GM23338 (cell line): ENCODE results near the gene EZR. TPM values are rescaled to one million over a fixed set of nuclear protein-coding genes. Genes with fewer than 3 reads are reported as not detected.

Experiments used
- ATAC-seq: fragments of 200-7000 bp; cut with Tn5 transposase; 3 replicates; pipeline ENCODE4 v1.9.1; 2020
- DNase-seq: peaks from one replicate; pipeline ENCODE4 v3.0.0-alpha.2; 2015; ENCODE audit warnings: low spot score
- H2AFZ ChIP-seq: fragments of 200-600 bp; sonication (generic); 2 replicates; pipeline ENCODE4 v1.8.0; 2016; ENCODE audit warnings: antibody characterized with exemption, mild to moderate bottlenecking, moderate library complexity
- H3F3A ChIP-seq: fragments of 200-600 bp; sonication (generic); replicated peaks from 2 replicates; pipeline ENCODE4 v1.8.0; 2017; ENCODE audit warnings: antibody characterized with exemption, mixed run types, low read depth
- H3K27ac ChIP-seq: fragments of 200-600 bp; sonication (generic); 2 replicates; pipeline ENCODE4 v1.6.1; 2016; ENCODE audit warnings: low read depth
- H3K27me3 ChIP-seq: fragments of 200-600 bp; sonication (generic); 2 replicates; pipeline ENCODE4 v1.8.0; 2016; ENCODE audit warnings: mild to moderate bottlenecking, mixed run types, moderate library complexity; ENCODE audit not compliant: insufficient read depth
- H3K36me3 ChIP-seq: fragments of 200-600 bp; sonication (generic); 2 replicates; pipeline ENCODE4 v1.8.0; 2016; ENCODE audit warnings: mild to moderate bottlenecking; ENCODE audit not compliant: insufficient read depth
- H3K4me1 ChIP-seq: fragments of 200-600 bp; sonication (generic); 2 replicates; pipeline ENCODE4 v1.8.0; 2016; ENCODE audit warnings: mild to moderate bottlenecking, moderate library complexity; ENCODE audit not compliant: insufficient read depth
- H3K4me2 ChIP-seq: fragments of 200-600 bp; sonication (generic); 2 replicates; pipeline ENCODE4 v1.7.1; 2017; ENCODE audit warnings: mixed run types
- H3K4me3 ChIP-seq: fragments of 200-600 bp; sonication (generic); 2 replicates; pipeline ENCODE4 v1.6.1; 2016; ENCODE audit warnings: mixed run types
- H3K79me2 ChIP-seq: fragments of 200-600 bp; sonication (generic); replicated peaks from 2 replicates; pipeline ENCODE4 v1.8.0; 2017; ENCODE audit warnings: mild to moderate bottlenecking; ENCODE audit not compliant: insufficient read depth
- H3K9me2 ChIP-seq: fragments of 200-600 bp; sonication (generic); 2 replicates; pipeline ENCODE4 v1.8.0; 2017; ENCODE audit not compliant: insufficient read depth
- H4K20me1 ChIP-seq: fragments of 200-600 bp; sonication (generic); replicated peaks from 2 replicates; pipeline ENCODE4 v1.8.0; 2017; ENCODE audit warnings: mild to moderate bottlenecking; ENCODE audit not compliant: insufficient read depth
- H3K27ac Mint-ChIP-seq: 2 replicates; pipeline ENCODE4 v1.8.0; 2020; ENCODE audit warnings: inconsistent platforms, mild to moderate bottlenecking, moderate library complexity, mixed read lengths
- H3K27me3 Mint-ChIP-seq: 3 replicates; pipeline ENCODE4 v1.8.0; 2022; ENCODE audit warnings: low read depth, mild to moderate bottlenecking, moderate library complexity, mixed read lengths, inconsistent platforms; ENCODE audit not compliant: insufficient read depth, poor library complexity
- H3K36me3 Mint-ChIP-seq: 3 replicates; pipeline ENCODE4 v1.8.0; 2021; ENCODE audit warnings: low read depth, mild to moderate bottlenecking, inconsistent platforms, moderate library complexity, mixed read lengths
- H3K4me1 Mint-ChIP-seq: 3 replicates; pipeline ENCODE4 v1.8.0; 2020; ENCODE audit warnings: mild to moderate bottlenecking, inconsistent platforms, mixed read lengths
- H3K4me3 Mint-ChIP-seq: 3 replicates; pipeline ENCODE4 v1.8.0; 2021; ENCODE audit warnings: moderate library complexity, mild to moderate bottlenecking, inconsistent platforms, mixed read lengths
- H3K9me3 Mint-ChIP-seq: 3 replicates; pipeline ENCODE4 v1.8.0; 2020; ENCODE audit warnings: moderate library complexity, mild to moderate bottlenecking, inconsistent platforms, mixed read lengths
- CREB1 ChIP-seq: fragments of 250-450 bp; sonication (Bioruptor Pico); IDR thresholded peaks from 2 replicates; pipeline ENCODE4 v1.5.0; 2020; ENCODE audit warnings: low read depth, mild to moderate bottlenecking, moderate library complexity
- EZH2 ChIP-seq: fragments of 200-600 bp; sonication (generic); IDR thresholded peaks from one replicate; pipeline ENCODE4 v1.8.0; 2017; ENCODE audit warnings: antibody characterized with exemption, mild to moderate bottlenecking, low read depth; ENCODE audit not compliant: unreplicated experiment
- EZH2phosphoT487 ChIP-seq: fragments of 200-600 bp; sonication (generic); IDR thresholded peaks from one replicate; pipeline ENCODE4 v1.8.1; 2018; ENCODE audit warnings: antibody characterized with exemption; ENCODE audit not compliant: unreplicated experiment
- JUNB ChIP-seq: IDR thresholded peaks from one replicate; pipeline ENCODE4 v1.6.1; 2016; ENCODE audit warnings: antibody characterized with exemption; ENCODE audit not compliant: unreplicated experiment
- NANOG ChIP-seq: IDR thresholded peaks from 2 replicates; pipeline ENCODE4 v1.6.1; 2016; ENCODE audit warnings: antibody characterized with exemption, borderline replicate concordance
- POLR2AphosphoS5 ChIP-seq: IDR thresholded peaks from 2 replicates; pipeline ENCODE4 v1.6.1; 2016; ENCODE audit warnings: antibody characterized with exemption, low read depth
- STAT1 ChIP-seq: IDR thresholded peaks from one replicate; pipeline ENCODE4 v1.6.1; 2016; ENCODE audit warnings: antibody characterized with exemption; ENCODE audit not compliant: unreplicated experiment
- ZNF114 ChIP-seq: fragments of 250-450 bp; sonication (Bioruptor Pico); IDR thresholded peaks from 2 replicates; pipeline ENCODE4 v1.5.0; 2020; ENCODE audit warnings: mild to moderate bottlenecking, moderate library complexity
- ZNF331 ChIP-seq: fragments of 250-450 bp; sonication (Bioruptor Pico); IDR thresholded peaks from 2 replicates; pipeline ENCODE4 v1.5.0; 2020; ENCODE audit warnings: low read depth, mild to moderate bottlenecking, moderate library complexity
- polyA plus RNA-seq: library from polyadenylated mRNA; unstranded; fragments of >200 nt; fragmentation: Nextera tagmentation; extraction: Ambion mirVana; gene quantifications from 2 replicates; pipeline ENCODE4 v1.2.1, GENCODE V29; 2016
- total RNA-seq: library from RNA; depleted of rRNA; stranded (reverse); fragments of >200 nt; shearing (Covaris generic); gene quantifications from 2 replicates; pipeline ENCODE4 v1.2.3, GENCODE V29; 2014
- TF ChIP-seq, protein P1 (sequence below): IDR thresholded peaks from 2 replicates; pipeline ENCODE4 v1.6.1; 2016; ENCODE audit warnings: antibody characterized with exemption
- TF ChIP-seq, protein P2 (sequence below), 2 experiments: fragments of 200-600 bp in 1 of 2; sonication (generic) in 1 of 2; conservative IDR thresholded peaks; 2 replicates each; pipeline versions ENCODE4 v1.5.1 to v1.6.1; 2016 to 2017; ENCODE audit warnings: antibody characterized with exemption in 2 of 2, low read depth in 2 of 2, mild to moderate bottlenecking in 2 of 2, moderate library complexity in 1 of 2
- TF ChIP-seq, protein P3 (sequence below): fragments of 250-450 bp; sonication (Bioruptor Pico); IDR thresholded peaks from 2 replicates; pipeline ENCODE4 v1.5.0; 2020; ENCODE audit warnings: mild to moderate bottlenecking, moderate library complexity
- TF ChIP-seq, protein P4 (sequence below): IDR thresholded peaks from one replicate; pipeline ENCODE4 v1.6.1; 2018; ENCODE audit warnings: antibody characterized with exemption; ENCODE audit not compliant: unreplicated experiment

EZR gene
- total and polyA plus RNA-seq, 2 experiments from 2014 or later: 199 to 208 TPM

DNA sequence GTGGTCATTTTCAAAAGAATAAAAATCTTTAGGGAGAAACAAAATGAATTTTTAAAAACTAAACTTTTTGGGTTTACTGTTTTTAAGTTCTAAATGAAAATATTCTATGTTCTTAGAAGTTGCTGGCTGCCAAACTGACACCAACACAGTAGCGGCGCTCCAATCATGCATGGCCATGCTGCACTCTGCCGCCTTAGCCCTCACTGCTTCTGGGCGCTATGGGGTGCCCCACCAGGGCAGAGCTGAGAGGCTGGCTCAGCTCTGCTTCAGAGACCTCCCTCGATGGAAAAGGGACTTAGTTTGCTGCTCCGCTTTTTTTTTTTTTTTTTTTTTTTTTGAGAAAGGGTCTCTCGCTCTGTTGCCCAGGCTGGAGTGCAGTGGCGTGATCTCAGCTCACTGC, 20.9 kb downstream of the EZR start:
- no peak overlapping the region for H3K4me2 ChIP-seq
- H4K20me1 ChIP-seq: peaks cover 85% of the 10 kb centered on the region
- no peak overlapping the region for H3K27ac Mint-ChIP-seq

More for the DNA sequence above, 20.9 kb downstream of the EZR start:
- H3K79me2 ChIP-seq: peaks cover 100% of the 10 kb centered on the region
- ATAC-seq: 0 out of 3 replicates have a peak, but pooled peaks have one; percentile 15
- Mint-ChIP-seq H3K36me3 (peaks cover 31% of the 10 kb centered on the region; the same call in 2 of the 3 replicates), H3K4me3 (no peak overlapping the region), H3K27me3 (peaks cover 19% of the 10 kb centered on the region), H3K4me1 (peaks cover 74% of the 10 kb centered on the region), H3K9me3 (no peaks in the 10 kb centered on the region)
- TF ChIP-seq NANOG (no peak), JUNB (no peak), POLR2AphosphoS5 (no peak), EZH2phosphoT487 (no peak), STAT1 (no peak), CREB1 (CRISPR knock-in tag) (no peak), ZNF114 (no peak), ZNF331 (no peak), EZH2 (no peak)
- TF ChIP-seq, protein P1, sequence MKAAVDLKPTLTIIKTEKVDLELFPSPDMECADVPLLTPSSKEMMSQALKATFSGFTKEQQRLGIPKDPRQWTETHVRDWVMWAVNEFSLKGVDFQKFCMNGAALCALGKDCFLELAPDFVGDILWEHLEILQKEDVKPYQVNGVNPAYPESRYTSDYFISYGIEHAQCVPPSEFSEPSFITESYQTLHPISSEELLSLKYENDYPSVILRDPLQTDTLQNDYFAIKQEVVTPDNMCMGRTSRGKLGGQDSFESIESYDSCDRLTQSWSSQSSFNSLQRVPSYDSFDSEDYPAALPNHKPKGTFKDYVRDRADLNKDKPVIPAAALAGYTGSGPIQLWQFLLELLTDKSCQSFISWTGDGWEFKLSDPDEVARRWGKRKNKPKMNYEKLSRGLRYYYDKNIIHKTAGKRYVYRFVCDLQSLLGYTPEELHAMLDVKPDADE: no peak
- TF ChIP-seq, protein P2, sequence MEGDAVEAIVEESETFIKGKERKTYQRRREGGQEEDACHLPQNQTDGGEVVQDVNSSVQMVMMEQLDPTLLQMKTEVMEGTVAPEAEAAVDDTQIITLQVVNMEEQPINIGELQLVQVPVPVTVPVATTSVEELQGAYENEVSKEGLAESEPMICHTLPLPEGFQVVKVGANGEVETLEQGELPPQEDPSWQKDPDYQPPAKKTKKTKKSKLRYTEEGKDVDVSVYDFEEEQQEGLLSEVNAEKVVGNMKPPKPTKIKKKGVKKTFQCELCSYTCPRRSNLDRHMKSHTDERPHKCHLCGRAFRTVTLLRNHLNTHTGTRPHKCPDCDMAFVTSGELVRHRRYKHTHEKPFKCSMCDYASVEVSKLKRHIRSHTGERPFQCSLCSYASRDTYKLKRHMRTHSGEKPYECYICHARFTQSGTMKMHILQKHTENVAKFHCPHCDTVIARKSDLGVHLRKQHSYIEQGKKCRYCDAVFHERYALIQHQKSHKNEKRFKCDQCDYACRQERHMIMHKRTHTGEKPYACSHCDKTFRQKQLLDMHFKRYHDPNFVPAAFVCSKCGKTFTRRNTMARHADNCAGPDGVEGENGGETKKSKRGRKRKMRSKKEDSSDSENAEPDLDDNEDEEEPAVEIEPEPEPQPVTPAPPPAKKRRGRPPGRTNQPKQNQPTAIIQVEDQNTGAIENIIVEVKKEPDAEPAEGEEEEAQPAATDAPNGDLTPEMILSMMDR (conservative IDR thresholded peaks at IDR 0.05; ENCODE audit: low read depth in 2 of 2): no peak
- TF ChIP-seq, protein P3, sequence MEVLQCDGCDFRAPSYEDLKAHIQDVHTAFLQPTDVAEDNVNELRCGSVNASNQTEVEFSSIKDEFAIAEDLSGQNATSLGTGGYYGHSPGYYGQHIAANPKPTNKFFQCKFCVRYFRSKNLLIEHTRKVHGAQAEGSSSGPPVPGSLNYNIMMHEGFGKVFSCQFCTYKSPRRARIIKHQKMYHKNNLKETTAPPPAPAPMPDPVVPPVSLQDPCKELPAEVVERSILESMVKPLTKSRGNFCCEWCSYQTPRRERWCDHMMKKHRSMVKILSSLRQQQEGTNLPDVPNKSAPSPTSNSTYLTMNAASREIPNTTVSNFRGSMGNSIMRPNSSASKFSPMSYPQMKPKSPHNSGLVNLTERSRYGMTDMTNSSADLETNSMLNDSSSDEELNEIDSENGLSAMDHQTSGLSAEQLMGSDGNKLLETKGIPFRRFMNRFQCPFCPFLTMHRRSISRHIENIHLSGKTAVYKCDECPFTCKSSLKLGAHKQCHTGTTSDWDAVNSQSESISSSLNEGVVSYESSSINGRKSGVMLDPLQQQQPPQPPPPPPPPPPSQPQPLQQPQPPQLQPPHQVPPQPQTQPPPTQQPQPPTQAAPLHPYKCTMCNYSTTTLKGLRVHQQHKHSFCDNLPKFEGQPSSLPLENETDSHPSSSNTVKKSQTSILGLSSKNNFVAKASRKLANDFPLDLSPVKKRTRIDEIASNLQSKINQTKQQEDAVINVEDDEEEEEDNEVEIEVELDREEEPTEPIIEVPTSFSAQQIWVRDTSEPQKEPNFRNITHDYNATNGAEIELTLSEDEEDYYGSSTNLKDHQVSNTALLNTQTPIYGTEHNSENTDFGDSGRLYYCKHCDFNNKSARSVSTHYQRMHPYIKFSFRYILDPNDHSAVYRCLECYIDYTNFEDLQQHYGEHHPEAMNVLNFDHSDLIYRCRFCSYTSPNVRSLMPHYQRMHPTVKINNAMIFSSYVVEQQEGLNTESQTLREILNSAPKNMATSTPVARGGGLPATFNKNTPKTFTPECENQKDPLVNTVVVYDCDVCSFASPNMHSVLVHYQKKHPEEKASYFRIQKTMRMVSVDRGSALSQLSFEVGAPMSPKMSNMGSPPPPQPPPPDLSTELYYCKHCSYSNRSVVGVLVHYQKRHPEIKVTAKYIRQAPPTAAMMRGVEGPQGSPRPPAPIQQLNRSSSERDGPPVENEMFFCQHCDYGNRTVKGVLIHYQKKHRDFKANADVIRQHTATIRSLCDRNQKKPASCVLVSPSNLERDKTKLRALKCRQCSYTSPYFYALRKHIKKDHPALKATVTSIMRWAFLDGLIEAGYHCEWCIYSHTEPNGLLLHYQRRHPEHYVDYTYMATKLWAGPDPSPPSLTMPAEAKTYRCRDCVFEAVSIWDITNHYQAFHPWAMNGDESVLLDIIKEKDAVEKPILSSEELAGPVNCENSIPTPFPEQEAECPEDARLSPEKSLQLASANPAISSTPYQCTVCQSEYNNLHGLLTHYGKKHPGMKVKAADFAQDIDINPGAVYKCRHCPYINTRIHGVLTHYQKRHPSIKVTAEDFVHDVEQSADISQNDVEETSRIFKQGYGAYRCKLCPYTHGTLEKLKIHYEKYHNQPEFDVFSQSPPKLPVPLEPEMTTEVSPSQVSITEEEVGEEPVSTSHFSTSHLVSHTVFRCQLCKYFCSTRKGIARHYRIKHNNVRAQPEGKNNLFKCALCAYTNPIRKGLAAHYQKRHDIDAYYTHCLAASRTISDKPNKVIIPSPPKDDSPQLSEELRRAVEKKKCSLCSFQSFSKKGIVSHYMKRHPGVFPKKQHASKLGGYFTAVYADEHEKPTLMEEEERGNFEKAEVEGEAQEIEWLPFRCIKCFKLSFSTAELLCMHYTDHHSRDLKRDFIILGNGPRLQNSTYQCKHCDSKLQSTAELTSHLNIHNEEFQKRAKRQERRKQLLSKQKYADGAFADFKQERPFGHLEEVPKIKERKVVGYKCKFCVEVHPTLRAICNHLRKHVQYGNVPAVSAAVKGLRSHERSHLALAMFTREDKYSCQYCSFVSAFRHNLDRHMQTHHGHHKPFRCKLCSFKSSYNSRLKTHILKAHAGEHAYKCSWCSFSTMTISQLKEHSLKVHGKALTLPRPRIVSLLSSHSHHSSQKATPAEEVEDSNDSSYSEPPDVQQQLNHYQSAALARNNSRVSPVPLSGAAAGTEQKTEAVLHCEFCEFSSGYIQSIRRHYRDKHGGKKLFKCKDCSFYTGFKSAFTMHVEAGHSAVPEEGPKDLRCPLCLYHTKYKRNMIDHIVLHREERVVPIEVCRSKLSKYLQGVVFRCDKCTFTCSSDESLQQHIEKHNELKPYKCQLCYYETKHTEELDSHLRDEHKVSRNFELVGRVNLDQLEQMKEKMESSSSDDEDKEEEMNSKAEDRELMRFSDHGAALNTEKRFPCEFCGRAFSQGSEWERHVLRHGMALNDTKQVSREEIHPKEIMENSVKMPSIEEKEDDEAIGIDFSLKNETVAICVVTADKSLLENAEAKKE (CRISPR knock-in tag): no peak
- TF ChIP-seq, protein P4, sequence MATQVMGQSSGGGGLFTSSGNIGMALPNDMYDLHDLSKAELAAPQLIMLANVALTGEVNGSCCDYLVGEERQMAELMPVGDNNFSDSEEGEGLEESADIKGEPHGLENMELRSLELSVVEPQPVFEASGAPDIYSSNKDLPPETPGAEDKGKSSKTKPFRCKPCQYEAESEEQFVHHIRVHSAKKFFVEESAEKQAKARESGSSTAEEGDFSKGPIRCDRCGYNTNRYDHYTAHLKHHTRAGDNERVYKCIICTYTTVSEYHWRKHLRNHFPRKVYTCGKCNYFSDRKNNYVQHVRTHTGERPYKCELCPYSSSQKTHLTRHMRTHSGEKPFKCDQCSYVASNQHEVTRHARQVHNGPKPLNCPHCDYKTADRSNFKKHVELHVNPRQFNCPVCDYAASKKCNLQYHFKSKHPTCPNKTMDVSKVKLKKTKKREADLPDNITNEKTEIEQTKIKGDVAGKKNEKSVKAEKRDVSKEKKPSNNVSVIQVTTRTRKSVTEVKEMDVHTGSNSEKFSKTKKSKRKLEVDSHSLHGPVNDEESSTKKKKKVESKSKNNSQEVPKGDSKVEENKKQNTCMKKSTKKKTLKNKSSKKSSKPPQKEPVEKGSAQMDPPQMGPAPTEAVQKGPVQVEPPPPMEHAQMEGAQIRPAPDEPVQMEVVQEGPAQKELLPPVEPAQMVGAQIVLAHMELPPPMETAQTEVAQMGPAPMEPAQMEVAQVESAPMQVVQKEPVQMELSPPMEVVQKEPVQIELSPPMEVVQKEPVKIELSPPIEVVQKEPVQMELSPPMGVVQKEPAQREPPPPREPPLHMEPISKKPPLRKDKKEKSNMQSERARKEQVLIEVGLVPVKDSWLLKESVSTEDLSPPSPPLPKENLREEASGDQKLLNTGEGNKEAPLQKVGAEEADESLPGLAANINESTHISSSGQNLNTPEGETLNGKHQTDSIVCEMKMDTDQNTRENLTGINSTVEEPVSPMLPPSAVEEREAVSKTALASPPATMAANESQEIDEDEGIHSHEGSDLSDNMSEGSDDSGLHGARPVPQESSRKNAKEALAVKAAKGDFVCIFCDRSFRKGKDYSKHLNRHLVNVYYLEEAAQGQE: no peak
- no peaks in the 10 kb centered on the region for H3K36me3 ChIP-seq
- 0 out of 2 replicates have a peak overlapping the region, but pooled peaks have one; percentile 8 for H3K27ac ChIP-seq
- no peaks in the 10 kb centered on the region for H3F3A ChIP-seq
- H2AFZ ChIP-seq: no peak overlapping the region
- no peak overlapping the region for H3K4me3 ChIP-seq
- peaks cover 75% of the 10 kb centered on the region for H3K4me1 ChIP-seq
- no peaks in the 10 kb centered on the region for H3K27me3 ChIP-seq
- H3K9me2 ChIP-seq: no peaks in the 10 kb centered on the region
- no peak for DNase-seq
